Hepatocyte (in vitro differentiated cells): ENCODE measurements around the gene WDR35. TPM values are rescaled to one million over a fixed set of nuclear protein-coding genes. Genes with fewer than 3 reads are reported as not detected.

Experiments used
- DNase-seq: peaks from one replicate; pipeline ENCODE4 v3.0.0-alpha.2; 2016; ENCODE audit warnings: low spot score
- H2AFZ ChIP-seq: fragments of 200-600 bp; sonication (generic); 2 replicates; pipeline ENCODE4 v1.6.0; 2016; ENCODE audit warnings: antibody characterized with exemption, mild to moderate bottlenecking
- H3K27ac ChIP-seq: fragments of 200-600 bp; sonication (generic); 2 replicates; pipeline ENCODE4 v1.5.1; 2016; ENCODE audit warnings: mild to moderate bottlenecking
- H3K27me3 ChIP-seq: fragments of 200-600 bp; sonication (generic); 2 replicates; pipeline ENCODE4 v1.6.1; 2016
- H3K36me3 ChIP-seq: fragments of 200-600 bp; sonication (generic); replicated peaks from 2 replicates; pipeline ENCODE4 v1.5.1; 2016; ENCODE audit warnings: low read depth; ENCODE audit not compliant: insufficient read depth
- H3K4me1 ChIP-seq: fragments of 200-600 bp; sonication (generic); 2 replicates; pipeline ENCODE4 v1.5.1; 2016; ENCODE audit warnings: mild to moderate bottlenecking, moderate library complexity; ENCODE audit not compliant: insufficient read depth
- H3K4me2 ChIP-seq: fragments of 200-600 bp; sonication (generic); 2 replicates; pipeline ENCODE4 v1.6.0; 2016
- H3K4me3 ChIP-seq: fragments of 200-600 bp; sonication (generic); 2 replicates; pipeline ENCODE4 v1.5.1; 2016; ENCODE audit warnings: mild to moderate bottlenecking
- H3K79me2 ChIP-seq: fragments of 200-600 bp; sonication (generic); 2 replicates; pipeline ENCODE4 v1.6.0; 2017; ENCODE audit warnings: mild to moderate bottlenecking
- H3K9me2 ChIP-seq: fragments of 200-600 bp; sonication (generic); replicated peaks from 2 replicates; pipeline ENCODE4 v1.6.0; 2017; ENCODE audit warnings: mild to moderate bottlenecking; ENCODE audit not compliant: insufficient read depth
- H3K9me3 ChIP-seq: fragments of 200-600 bp; sonication (generic); 2 replicates; pipeline ENCODE4 v1.5.1; 2016; ENCODE audit warnings: low read depth, mild to moderate bottlenecking
- H4K20me1 ChIP-seq: fragments of 200-600 bp; sonication (generic); 2 replicates; pipeline ENCODE4 v1.6.0; 2016; ENCODE audit warnings: mild to moderate bottlenecking; ENCODE audit not compliant: insufficient read depth, poor library complexity, severe bottlenecking
- EZH2 ChIP-seq: fragments of 200-600 bp; sonication (generic); IDR thresholded peaks from 2 replicates; pipeline ENCODE4 v1.6.1; 2016; ENCODE audit warnings: antibody characterized with exemption, mild to moderate bottlenecking, borderline replicate concordance
- EZH2phosphoT487 ChIP-seq: fragments of 200-600 bp; sonication (generic); IDR thresholded peaks from one replicate; pipeline ENCODE4 v1.6.1; 2018; ENCODE audit warnings: antibody characterized with exemption, mild to moderate bottlenecking, low read depth, moderate library complexity; ENCODE audit not compliant: unreplicated experiment, severe bottlenecking
- WGBS: methylation state at CpG from one replicate; pipeline ENCODE4 v1.1.6; 2016; ENCODE audit warnings: low lambda C conversion rate; ENCODE audit errors: missing lambda C conversion rate; 5-methylcytosine and 5-hydroxymethylcytosine counted together
- polyA plus RNA-seq: library from polyadenylated mRNA; unstranded; fragments of >200 nt; fragmentation: Nextera tagmentation; extraction: Ambion mirVana; gene quantifications from 2 replicates; pipeline ENCODE4 v1.2.1, GENCODE V29; 2016
- total RNA-seq: library from RNA; depleted of rRNA; stranded (reverse); fragments of >200 nt; gene quantifications from 2 replicates; pipeline ENCODE4 v1.2.3, GENCODE V29; 2014
- TF ChIP-seq, protein P1 (sequence below): fragments of 200-600 bp; sonication (generic); IDR thresholded peaks from 2 replicates; pipeline ENCODE4 v1.5.1; 2016; ENCODE audit warnings: antibody characterized with exemption, mild to moderate bottlenecking; ENCODE audit not compliant: poor library complexity

WDR35 gene
- total and polyA plus RNA-seq, 2 experiments from 2014 or later, result 2.0 to 4.6 TPM

DNA sequence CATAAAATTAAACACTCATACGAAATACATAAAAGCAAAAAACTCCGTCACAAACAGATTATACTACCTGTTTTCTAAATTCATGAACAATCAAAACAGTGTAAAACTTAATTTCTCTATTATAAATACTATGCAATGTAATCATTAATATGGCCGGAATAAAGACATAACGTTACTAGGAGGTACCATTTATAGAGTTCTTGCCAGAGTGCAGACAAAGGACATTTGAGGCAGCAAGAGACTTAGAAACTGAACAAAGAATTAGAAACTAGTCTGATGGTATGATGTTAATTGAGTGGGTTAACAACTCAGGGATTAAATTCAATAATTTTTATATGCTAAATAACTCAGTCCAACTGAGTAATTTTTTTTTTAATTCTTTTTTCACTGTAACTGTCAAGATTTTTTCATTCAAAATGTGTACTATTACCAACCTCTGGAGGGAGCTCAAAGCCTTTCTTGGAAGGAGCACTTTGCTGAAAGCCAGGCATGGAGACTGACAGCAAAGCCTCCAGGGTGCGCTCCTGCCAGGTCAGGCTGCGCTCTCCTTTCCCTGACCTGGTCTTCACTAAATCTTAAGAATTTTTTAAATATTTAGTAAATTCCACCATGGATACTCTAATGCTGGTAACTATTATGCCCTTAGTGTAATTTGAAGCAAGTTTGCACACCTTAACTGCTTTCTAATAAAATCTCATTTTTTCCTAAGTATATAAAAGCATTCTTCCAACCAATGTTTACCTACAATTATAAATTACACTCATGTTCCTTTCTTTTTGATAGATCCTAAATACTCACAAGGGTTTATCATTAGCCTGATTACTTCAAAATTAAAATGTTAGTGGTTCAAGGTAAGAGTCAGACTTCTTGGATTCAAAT lies 34.1 kb downstream of the WDR35 start:
- Histone ChIP-seq H3K9me2 (no peaks in the 10 kb centered on the region), H4K20me1 (no peaks in the 10 kb centered on the region), H3K27me3 (no peaks in the 10 kb centered on the region), H2AFZ (no peak overlapping the region), H3K27ac (no peak overlapping the region), H3K9me3 (no peaks in the 10 kb centered on the region), H3K4me1 (no peaks in the 10 kb centered on the region), H3K4me3 (no peak overlapping the region), H3K4me2 (no peak overlapping the region), H3K36me3 (no peaks in the 10 kb centered on the region), H3K79me2 (no peaks in the 10 kb centered on the region)
- TF ChIP-seq EZH2, result no peak
- TF ChIP-seq, protein P1, sequence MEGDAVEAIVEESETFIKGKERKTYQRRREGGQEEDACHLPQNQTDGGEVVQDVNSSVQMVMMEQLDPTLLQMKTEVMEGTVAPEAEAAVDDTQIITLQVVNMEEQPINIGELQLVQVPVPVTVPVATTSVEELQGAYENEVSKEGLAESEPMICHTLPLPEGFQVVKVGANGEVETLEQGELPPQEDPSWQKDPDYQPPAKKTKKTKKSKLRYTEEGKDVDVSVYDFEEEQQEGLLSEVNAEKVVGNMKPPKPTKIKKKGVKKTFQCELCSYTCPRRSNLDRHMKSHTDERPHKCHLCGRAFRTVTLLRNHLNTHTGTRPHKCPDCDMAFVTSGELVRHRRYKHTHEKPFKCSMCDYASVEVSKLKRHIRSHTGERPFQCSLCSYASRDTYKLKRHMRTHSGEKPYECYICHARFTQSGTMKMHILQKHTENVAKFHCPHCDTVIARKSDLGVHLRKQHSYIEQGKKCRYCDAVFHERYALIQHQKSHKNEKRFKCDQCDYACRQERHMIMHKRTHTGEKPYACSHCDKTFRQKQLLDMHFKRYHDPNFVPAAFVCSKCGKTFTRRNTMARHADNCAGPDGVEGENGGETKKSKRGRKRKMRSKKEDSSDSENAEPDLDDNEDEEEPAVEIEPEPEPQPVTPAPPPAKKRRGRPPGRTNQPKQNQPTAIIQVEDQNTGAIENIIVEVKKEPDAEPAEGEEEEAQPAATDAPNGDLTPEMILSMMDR, result peak; percentile 95
- no peak for TF ChIP-seq EZH2phosphoT487
- WGBS, result 52% methylated on average over 6 of the region's 6 CpGs
- peak; percentile 89 for DNase-seq

DNA sequence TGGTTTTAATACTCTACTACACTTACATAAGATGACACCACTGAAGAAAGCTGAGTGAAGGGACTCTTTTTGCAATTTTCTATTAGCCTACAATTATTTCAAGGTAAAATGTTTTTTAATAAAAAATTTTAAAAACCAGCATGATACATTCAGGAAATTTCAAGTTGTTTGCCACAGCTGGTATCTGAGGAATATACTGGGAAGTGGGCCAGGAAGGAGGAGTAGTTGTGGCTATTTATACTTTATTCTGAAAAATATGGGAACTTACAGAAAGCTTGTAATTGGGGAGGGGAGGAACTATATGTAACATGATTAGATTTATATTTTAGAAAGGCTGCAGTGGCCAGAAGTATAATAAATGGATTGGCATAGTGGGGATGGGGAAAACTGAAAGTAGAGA lies 40.8 kb downstream of the WDR35 start:
- H2AFZ ChIP-seq, result no peak overlapping the region
- no peaks in the 10 kb centered on the region for H4K20me1 ChIP-seq
- H3K27me3 ChIP-seq, result no peaks in the 10 kb centered on the region
- DNase-seq, result no peak
- H3K36me3 ChIP-seq, result no peaks in the 10 kb centered on the region
- no peaks in the 10 kb centered on the region for H3K9me3 ChIP-seq
- H3K9me2 ChIP-seq, result no peaks in the 10 kb centered on the region
- no peak overlapping the region for H3K4me2 ChIP-seq
- no peaks in the 10 kb centered on the region for H3K79me2 ChIP-seq
- no peak overlapping the region for H3K4me3 ChIP-seq
- no peak overlapping the region for H3K27ac ChIP-seq
- no peaks in the 10 kb centered on the region for H3K4me1 ChIP-seq
- no peak for TF ChIP-seq EZH2
- TF ChIP-seq EZH2phosphoT487, result no peak
- TF ChIP-seq, protein P1, result no peak

GRCh38 chr2:19947184-19947940 lies 42.5 kb downstream of the WDR35 start:
- Histone ChIP-seq H3K79me2 (no peaks in the 10 kb centered on the region), H3K36me3 (no peaks in the 10 kb centered on the region), H3K27me3 (no peaks in the 10 kb centered on the region), H3K9me2 (no peaks in the 10 kb centered on the region), H3K27ac (no peak overlapping the region), H4K20me1 (no peaks in the 10 kb centered on the region), H3K4me2 (no peak overlapping the region), H3K4me1 (peaks cover 6% of the 10 kb centered on the region), H3K9me3 (no peaks in the 10 kb centered on the region), H2AFZ (no peak overlapping the region), H3K4me3 (no peak overlapping the region)
- DNase-seq, result no peak
- no peak for TF ChIP-seq EZH2
- TF ChIP-seq, protein P1, result no peak
- WGBS, result 88% methylated on average over 4 of the region's 4 CpGs
